Lower leg skin (tissue), 4 donors: ENCODE measurements around the gene TNFAIP8L1. TPM values are rescaled to one million over a fixed set of nuclear protein-coding genes. Genes with fewer than 3 reads are reported as not detected.

ENCODE experiments used
- DNase-seq, 2 donors: peaks; one replicate each; pipeline ENCODE4 v3.0.0-alpha.2; 2019; ENCODE audit warnings: low spot score in 2 of 2
- H3K4me3 ChIP-seq: fragments of 200-600 bp; sonication (generic); 2 replicates; pipeline ENCODE4 v1.5.1; 2017; ENCODE audit warnings: mild to moderate bottlenecking, low read depth; ENCODE audit not compliant: poor library complexity, severe bottlenecking
- CTCF ChIP-seq, 3 donors: fragments of 450-650 bp; IDR thresholded peaks; one replicate each; pipeline ENCODE4 v1.5.1; 2016; ENCODE audit warnings: antibody characterized with exemption in 3 of 3, mild to moderate bottlenecking in 3 of 3, moderate library complexity in 2 of 3
- POLR2A ChIP-seq, 2 donors: fragments of 450-650 bp; IDR thresholded peaks; one replicate each; pipeline ENCODE4 v1.6.1; 2016 to 2017; ENCODE audit warnings: antibody characterized with exemption in 2 of 2, mild to moderate bottlenecking in 1 of 2, moderate library complexity in 1 of 2
- WGBS, 2 donors: methylation state at CpG; one replicate each; pipeline ENCODE4 v1.1.5; 2018; 5-methylcytosine and 5-hydroxymethylcytosine counted together
- intact Hi-C: fragments of 100-400 bp; cut with DNase I; formaldehyde crosslinking; loops from one replicate; pipeline ENCODE4 v1.15.0; 2023; ENCODE audit warnings: low total_unique reads
- total RNA-seq, 4 donors: library from RNA; depleted of rRNA; stranded (reverse); fragments of >200 nt; gene quantifications; one replicate each; pipeline ENCODE4 v1.1.0, GENCODE V29; 2016

TNFAIP8L1 gene
- total RNA-seq, 4 donors from 2014 or later: 3.1 to 11.6 (median 7.0) TPM

- no peak overlapping the region for H3K4me3 ChIP-seq
- no peak for TF ChIP-seq POLR2A (IDR thresholded peaks at IDR 0.05)
- TF ChIP-seq CTCF (IDR thresholded peaks at IDR 0.05): no peak
- DNase-seq: no peak
- intact Hi-C loops: no loop called here
- WGBS, 2 donors: 9 to 13% methylated on average over 15 to 17 of the region's 17 CpGs
Observed at GRCh38 chr19:4598712-4599111, 40.6 kb upstream of the TNFAIP8L1 start.

DNA sequence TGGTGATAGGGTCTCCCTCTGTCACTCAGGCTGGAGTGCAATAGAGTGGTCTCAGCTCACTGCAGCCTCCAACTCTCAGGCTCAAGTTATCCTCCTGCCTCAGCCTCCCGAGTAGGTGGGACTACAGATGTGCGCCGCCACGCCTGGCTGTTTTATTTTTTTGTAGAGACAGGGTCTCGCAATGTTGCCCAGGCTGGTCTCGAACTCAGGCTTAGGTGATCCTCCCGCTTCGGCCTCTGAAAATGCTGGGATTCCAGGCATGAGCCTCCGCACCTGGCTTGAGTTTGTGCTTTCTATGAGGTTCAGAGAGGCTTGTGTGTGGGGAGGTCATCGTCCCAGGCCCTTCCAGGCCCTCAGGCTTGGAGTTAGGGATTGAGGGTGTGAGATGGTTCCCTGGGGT is 39.2 kb upstream of the TNFAIP8L1 start:
- TF ChIP-seq CTCF (IDR thresholded peaks at IDR 0.05) (no peak), POLR2A (IDR thresholded peaks at IDR 0.05) (no peak)
- no peak overlapping the region for H3K4me3 ChIP-seq
- WGBS, 2 donors: 87 to 91% methylated on average over 10 of the region's 10 CpGs
- no peak for DNase-seq
- intact Hi-C loops: no loop called here

DNA sequence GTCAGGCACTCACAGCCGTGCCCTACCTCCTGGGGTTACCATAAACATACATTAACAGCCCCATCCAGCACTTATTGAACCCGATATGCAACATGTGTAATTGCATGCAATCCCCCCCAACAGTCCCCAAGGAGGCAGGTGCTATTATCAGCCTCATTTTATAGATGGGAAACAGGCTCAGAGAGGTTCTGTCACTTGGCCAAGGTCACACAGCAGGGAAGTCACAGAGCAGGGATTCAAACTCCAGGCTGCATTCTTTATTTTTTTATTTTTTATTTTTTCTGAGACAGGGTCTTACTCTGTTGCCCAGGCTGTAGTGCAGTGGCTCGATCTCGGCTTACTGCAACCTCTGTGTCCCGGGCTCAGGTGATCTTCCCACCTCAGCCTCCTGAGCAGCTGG is 38.4 kb upstream of the TNFAIP8L1 start:
- WGBS, 2 donors: 70 to 71% methylated on average over 5 of the region's 5 CpGs
- no peak overlapping the region for H3K4me3 ChIP-seq
- no peak for DNase-seq
- no peak for TF ChIP-seq CTCF (IDR thresholded peaks at IDR 0.05)
- TF ChIP-seq POLR2A (IDR thresholded peaks at IDR 0.05): no peak
- intact Hi-C loops: no loop called here

DNA sequence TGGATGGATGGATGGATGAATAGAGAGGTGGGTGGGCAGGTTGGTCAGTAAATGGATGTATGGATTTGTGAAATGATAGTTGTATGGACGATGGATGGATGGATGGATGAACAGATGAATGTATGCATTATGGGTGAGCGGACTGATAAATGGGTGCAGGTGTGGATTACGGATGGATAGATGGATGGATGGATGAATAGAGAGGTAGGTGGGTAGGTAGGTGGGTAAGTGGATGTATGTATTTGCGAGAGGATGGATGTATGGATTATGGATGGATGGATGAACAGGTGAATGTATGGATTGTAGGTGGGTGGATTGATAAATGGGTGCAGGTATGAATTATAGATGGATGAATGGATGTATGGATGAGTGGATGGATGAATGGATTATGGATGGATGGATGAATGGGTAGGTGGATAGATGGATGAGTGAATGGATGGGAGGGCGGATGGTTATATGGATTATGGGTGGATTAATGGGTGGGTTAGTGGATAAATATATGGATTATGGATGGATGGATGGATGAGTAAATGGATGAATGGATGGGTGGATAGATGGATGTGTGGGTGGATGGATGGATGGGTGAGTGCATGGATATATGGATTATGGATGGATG is 37.0 kb upstream of the TNFAIP8L1 start:
- 93 to 95% methylated on average over 5 of the region's 5 CpGs for WGBS, 2 donors
- intact Hi-C loops: no loop called here
- no peak for TF ChIP-seq POLR2A (IDR thresholded peaks at IDR 0.05)
- no peak for TF ChIP-seq CTCF (IDR thresholded peaks at IDR 0.05)
- no peak overlapping the region for H3K4me3 ChIP-seq
- no peak for DNase-seq

- no peak for TF ChIP-seq CTCF (IDR thresholded peaks at IDR 0.05)
- TF ChIP-seq POLR2A (IDR thresholded peaks at IDR 0.05): no peak
- 83 to 94% methylated on average over 1 of the region's 1 CpG for WGBS, 2 donors
- no peak for DNase-seq
- intact Hi-C loops: no loop called here
- no peak overlapping the region for H3K4me3 ChIP-seq
Observed at GRCh38 chr19:4602915-4603314, 36.4 kb upstream of the TNFAIP8L1 start.

GRCh38 chr19:4604912-4605311 is 34.4 kb upstream of the TNFAIP8L1 start:
- no peak overlapping the region for H3K4me3 ChIP-seq
- 68 to 72% methylated on average over 6 of the region's 6 CpGs for WGBS, 2 donors
- no peak for TF ChIP-seq POLR2A (IDR thresholded peaks at IDR 0.05)
- no peak for TF ChIP-seq CTCF (IDR thresholded peaks at IDR 0.05)
- DNase-seq: no peak
- intact Hi-C loops: no loop called here
